Pancreas (tissue), 10 donors: ENCODE results near the gene SYTL3. TPM values are rescaled to one million over a fixed set of nuclear protein-coding genes. Genes with fewer than 3 reads are reported as not detected.

Experiments used
- ATAC-seq, 4 donors: fragments of 200-7000 bp; cut with Tn5 transposase; one replicate each; pipeline versions ENCODE4 v1.8.0 to v1.9.1; 2020; ENCODE audit warnings: mild to moderate bottlenecking in 4 of 4, moderate library complexity in 4 of 4
- DNase-seq, 6 donors: peaks; one replicate each; pipeline ENCODE4 v3.0.0-alpha.2; 2020
- FAIRE-seq: peaks from 2 replicates; lab custom pipeline; 2012; peaks lifted over from hg19 to GRCh38; lab: Jason Lieb, UNC
- H3K27ac ChIP-seq, 4 donors: fragments of 200-600 bp; sonication (generic); 1 replicate in 3 of 4; 2 replicates in 1 of 4; pipeline versions ENCODE4 v1.5.0 to v1.8.0; 2020
- H3K27me3 ChIP-seq, 4 donors: fragments of 200-600 bp; one replicate each; pipeline ENCODE4 v1.8.0; 2021
- H3K36me3 ChIP-seq, 3 donors: fragments of 200-600 bp; sonication (generic) in 1 of 3; one replicate each; pipeline versions ENCODE4 v1.5.0 to v1.8.0; 2020 to 2021
- H3K4me1 ChIP-seq, 3 donors: fragments of 200-600 bp; one replicate each; pipeline ENCODE4 v1.8.0; 2021
- H3K4me3 ChIP-seq, 4 donors: fragments of 200-600 bp; sonication (generic) in 2 of 4; one replicate each; pipeline versions ENCODE4 v1.5.0 to v1.8.0; 2020 to 2021
- H3K9me3 ChIP-seq, 4 donors: fragments of 200-600 bp; one replicate each; pipeline ENCODE4 v1.8.0; 2021
- CTCF ChIP-seq, 4 donors: fragments of 200-600 bp; sonication (generic) in 3 of 4; IDR thresholded peaks; one replicate each; pipeline versions ENCODE4 v1.5.0 to v1.8.0; 2021; ENCODE audit warnings: antibody characterized with exemption in 4 of 4
- WGBS, 2 donors: extraction: QIAGEN DNeasy Blood & Tissue Kit; methylation state at CpG; one replicate each; pipeline ENCODE4 v1.1.7; 2013; 5-methylcytosine and 5-hydroxymethylcytosine counted together
- intact Hi-C, 3 donors: fragments of 100-400 bp; cut with DNase I; formaldehyde crosslinking; loops; one replicate each; pipeline versions ENCODE4 v1.11.1 to v1.14.2; 2022
- polyA plus RNA-seq, 2 donors: library from polyadenylated mRNA; stranded (reverse); fragments of 200-250 nt; gene quantifications; one replicate each; pipeline ENCODE4 v1.2.3, GENCODE V29; 2013
- total RNA-seq, 6 donors: library from RNA; stranded (reverse); fragmentation: NEBNext Ultra II Directional in 4 of 6; extraction: Animal tissue kit (Norgen Biotek cat#: 25700) in 4 of 6; gene quantifications; one replicate each; pipeline versions ENCODE4 v1.2.1 to v1.2.4, GENCODE V29; 2021 to 2023
- donor health status: healthy with polysubstance abuse.
- donor health status: DM: no; HTN: no; CAD: no; lungs with moderate emphysema.
- donor health status: DM: no; HTN: no; CAD: no.
- donor health status: control.
- donor health status: control.
- donor health status: Bipolar disorder and iron deficiency.
- donor health status: DM: yes; HTN: yes; CAD: no.
- donor health status: DM: no; HTN: no; CAD: no.
- donor health status: DM: no; HTN: no; CAD: no.
- donor health status: DM: yes; HTN: yes; CAD: no.

Gene SYTL3
- total and polyA plus RNA-seq, 8 donors, result 0.28 to 1.9 (median 0.83) TPM

- 24 to 28% methylated on average over 10 of the region's 10 CpGs for WGBS, 2 donors
- no peaks in the 10 kb centered on the region for H3K4me1 ChIP-seq
- FAIRE-seq, result no peak
- ATAC-seq, result peak; percentile 77 to 86 (median 80)
- H3K27me3 ChIP-seq, result no peaks in the 10 kb centered on the region
- no peak overlapping the region for H3K4me3 ChIP-seq
- peak in 2 of 4 donors; percentile 48 to 60 for TF ChIP-seq CTCF (IDR thresholded peaks at IDR 0.05)
- H3K27ac ChIP-seq, result no peak overlapping the region
- no peaks in the 10 kb centered on the region for H3K9me3 ChIP-seq
- intact Hi-C loops, result no loop called here
- no peaks in the 10 kb centered on the region for H3K36me3 ChIP-seq
- DNase-seq, result peak in 1 of 6 donors; percentile 37
Observed at GRCh38 chr6:158660333-158660754, 10.5 kb downstream of the SYTL3 start.

GRCh38 chr6:158661156-158661685 lies 11.4 kb downstream of the SYTL3 start:
- H3K27me3 ChIP-seq, result no peaks in the 10 kb centered on the region
- intact Hi-C loops, result no loop called here
- DNase-seq (no peak), ATAC-seq (no peak), FAIRE-seq (no peak)
- WGBS, 2 donors, result 86 to 96% methylated on average over 3 of the region's 3 CpGs
- no peak overlapping the region for H3K4me3 ChIP-seq
- H3K9me3 ChIP-seq, result no peaks in the 10 kb centered on the region
- no peak for TF ChIP-seq CTCF (IDR thresholded peaks at IDR 0.05)
- H3K27ac ChIP-seq, result no peak overlapping the region
- no peaks in the 10 kb centered on the region for H3K36me3 ChIP-seq
- no peaks in the 10 kb centered on the region for H3K4me1 ChIP-seq

GRCh38 chr6:158662607-158662953 lies 12.7 kb downstream of the SYTL3 start:
- FAIRE-seq, result no peak
- Histone ChIP-seq H3K36me3 (no peaks in the 10 kb centered on the region), H3K27ac (no peak overlapping the region), H3K4me1 (no peaks in the 10 kb centered on the region), H3K4me3 (no peak overlapping the region), H3K27me3 (no peaks in the 10 kb centered on the region), H3K9me3 (no peaks in the 10 kb centered on the region)
- WGBS, 2 donors, result 75 to 80% methylated on average over 3 of the region's 3 CpGs
- no peak for TF ChIP-seq CTCF (IDR thresholded peaks at IDR 0.05)
- no peak for ATAC-seq
- no peak for DNase-seq
- intact Hi-C loops, result no loop called here

DNA sequence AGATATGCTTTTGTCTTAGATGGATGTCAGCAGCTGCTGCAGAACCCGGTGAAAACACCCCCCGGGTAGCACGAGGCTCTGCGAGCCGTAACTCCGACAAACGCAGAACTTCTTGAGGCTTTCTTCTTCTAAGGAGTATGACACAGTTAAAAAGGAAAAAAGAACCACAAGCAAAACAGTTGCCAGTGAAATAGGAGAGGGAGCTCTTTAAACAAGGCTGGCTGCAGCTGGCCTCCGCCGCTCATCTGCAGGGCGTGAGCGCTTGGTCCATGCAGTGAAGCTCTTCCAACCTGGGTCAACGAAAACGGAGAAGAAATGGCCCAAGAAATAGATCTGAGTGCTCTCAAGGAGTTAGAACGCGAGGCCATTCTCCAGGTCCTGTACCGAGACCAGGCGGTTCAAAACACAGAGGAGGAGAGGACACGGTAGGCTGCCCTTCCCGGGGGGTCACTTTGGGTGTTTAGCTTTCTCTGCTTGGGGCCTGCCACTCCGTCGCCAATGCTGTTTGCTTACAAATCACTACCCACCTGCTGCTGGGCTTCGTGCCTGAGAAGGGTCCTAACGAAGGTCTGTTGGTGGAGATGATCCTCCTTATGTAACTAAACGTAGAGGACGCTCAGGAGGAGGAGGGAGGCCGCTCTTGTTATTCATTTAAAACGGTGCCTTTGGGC lies 13.2 kb downstream of the SYTL3 start:
- TF ChIP-seq CTCF (IDR thresholded peaks at IDR 0.05), result no peak
- WGBS, 2 donors, result 72 to 75% methylated on average over 27 of the region's 27 CpGs
- ATAC-seq, result peak in 2 of 4 donors; percentile 15 to 33
- Histone ChIP-seq H3K9me3 (no peaks in the 10 kb centered on the region), H3K4me1 (no peaks in the 10 kb centered on the region), H3K36me3 (no peaks in the 10 kb centered on the region), H3K27ac (peak overlapping the region in 2 of 4 donors; percentile 11 to 24), H3K4me3 (no peak overlapping the region), H3K27me3 (no peaks in the 10 kb centered on the region)
- intact Hi-C loops, result no loop called here
- FAIRE-seq, result no peak
- DNase-seq, result no peak

DNA sequence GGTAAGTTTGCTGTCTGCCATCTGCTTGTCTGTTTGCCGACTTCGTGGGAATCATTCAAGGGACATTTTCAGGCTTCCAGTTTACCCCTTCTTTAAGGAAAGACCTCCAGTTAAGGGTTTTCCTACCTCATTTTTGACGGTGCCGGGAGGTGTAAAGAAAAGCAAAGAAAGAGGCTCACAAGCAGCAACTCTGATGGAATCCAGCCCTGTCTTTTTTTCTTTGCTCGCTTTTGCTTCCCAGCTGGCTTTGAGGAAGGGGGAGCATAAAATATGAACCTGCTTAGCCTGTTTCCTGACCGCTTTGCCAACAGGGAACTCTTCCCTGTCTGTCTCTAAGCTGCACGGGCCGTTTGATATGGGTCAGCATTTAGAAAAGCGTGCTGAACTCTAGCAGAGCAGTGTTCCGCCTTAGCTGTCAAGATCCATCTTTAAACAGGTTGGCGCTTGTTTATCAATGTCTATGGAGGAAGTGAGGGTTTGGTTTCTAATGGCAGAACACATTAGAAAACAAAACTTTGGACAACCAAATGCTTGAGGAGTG lies 13.8 kb downstream of the SYTL3 start:
- peak overlapping the region in 2 of 4 donors; percentile 11 to 24 for H3K27ac ChIP-seq
- H3K4me3 ChIP-seq, result no peak overlapping the region
- WGBS, 2 donors, result 35 to 40% methylated on average over 11 of the region's 11 CpGs
- intact Hi-C loops, result no loop called here
- ATAC-seq, result peak in 3 of 4 donors; percentile 59 to 65 (median 60)
- no peaks in the 10 kb centered on the region for H3K9me3 ChIP-seq
- no peak for DNase-seq
- H3K27me3 ChIP-seq, result no peaks in the 10 kb centered on the region
- no peak for FAIRE-seq
- H3K4me1 ChIP-seq, result no peaks in the 10 kb centered on the region
- no peaks in the 10 kb centered on the region for H3K36me3 ChIP-seq
- no peak for TF ChIP-seq CTCF (IDR thresholded peaks at IDR 0.05)
